Fibroblast of lung (primary cell): Measurements from ENCODE around the gene TTLL3.

Experiments
- EZH2 ChIP-seq: IDR thresholded peaks from 2 replicates; pipeline ENCODE4 v1.5.1; 2012; ENCODE audit warnings: low read length, control low read depth, mild to moderate bottlenecking; ENCODE audit errors: missing control alignments
- TF ChIP-seq, protein P1 (sequence below), 2 donors: IDR thresholded peaks in 1 of 2; conservative IDR thresholded peaks in 1 of 2; 1 replicate in 1 of 2; 2 replicates in 1 of 2; pipeline ENCODE4 v1.5.1; 2011 to 2012; ENCODE audit warnings: low read length in 2 of 2, control low read depth in 1 of 2, inconsistent platforms in 1 of 2, low read depth in 1 of 2, mild to moderate bottlenecking in 1 of 2

GRCh38 chr3:9859530-9860025 lies 49.5 kb downstream of the TTLL3 start:
- TF ChIP-seq, protein P1, sequence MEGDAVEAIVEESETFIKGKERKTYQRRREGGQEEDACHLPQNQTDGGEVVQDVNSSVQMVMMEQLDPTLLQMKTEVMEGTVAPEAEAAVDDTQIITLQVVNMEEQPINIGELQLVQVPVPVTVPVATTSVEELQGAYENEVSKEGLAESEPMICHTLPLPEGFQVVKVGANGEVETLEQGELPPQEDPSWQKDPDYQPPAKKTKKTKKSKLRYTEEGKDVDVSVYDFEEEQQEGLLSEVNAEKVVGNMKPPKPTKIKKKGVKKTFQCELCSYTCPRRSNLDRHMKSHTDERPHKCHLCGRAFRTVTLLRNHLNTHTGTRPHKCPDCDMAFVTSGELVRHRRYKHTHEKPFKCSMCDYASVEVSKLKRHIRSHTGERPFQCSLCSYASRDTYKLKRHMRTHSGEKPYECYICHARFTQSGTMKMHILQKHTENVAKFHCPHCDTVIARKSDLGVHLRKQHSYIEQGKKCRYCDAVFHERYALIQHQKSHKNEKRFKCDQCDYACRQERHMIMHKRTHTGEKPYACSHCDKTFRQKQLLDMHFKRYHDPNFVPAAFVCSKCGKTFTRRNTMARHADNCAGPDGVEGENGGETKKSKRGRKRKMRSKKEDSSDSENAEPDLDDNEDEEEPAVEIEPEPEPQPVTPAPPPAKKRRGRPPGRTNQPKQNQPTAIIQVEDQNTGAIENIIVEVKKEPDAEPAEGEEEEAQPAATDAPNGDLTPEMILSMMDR (conservative IDR thresholded peaks at IDR 0.05 in 1 of 2, IDR thresholded peaks at IDR 0.05 in 1 of 2; ENCODE audit: low read depth in 1 of 2, low read length in 2 of 2) = no peak
- no peak for TF ChIP-seq EZH2
